Neural cell (in vitro differentiated cells): ENCODE measurements around the gene STEAP2.

Experiments
- EP300 ChIP-seq: fragments of 450-650 bp; conservative IDR thresholded peaks from 2 replicates; pipeline ENCODE4 v1.6.1; 2014; ENCODE audit warnings: antibody characterized with exemption, mild to moderate bottlenecking, moderate library complexity; ENCODE audit not compliant: poor library complexity, severe bottlenecking
- EZH2 ChIP-seq: fragments of 200-600, 300-800 bp; shearing (Covaris generic), sonication (generic); IDR thresholded peaks from 2 replicates; pipeline ENCODE4 v1.6.1; 2014; ENCODE audit warnings: antibody characterized with exemption, low read length, borderline replicate concordance, mild to moderate bottlenecking; ENCODE audit not compliant: insufficient read depth, poor library complexity, severe bottlenecking
- POLR2AphosphoS5 ChIP-seq: IDR thresholded peaks from 2 replicates; pipeline ENCODE4 v1.6.1; 2012
- RAD21 ChIP-seq: fragments of 450-650 bp; conservative IDR thresholded peaks from 2 replicates; pipeline ENCODE4 v1.6.1; 2014; ENCODE audit warnings: antibody characterized with exemption, mild to moderate bottlenecking, moderate library complexity
- REST ChIP-seq: IDR thresholded peaks from 2 replicates; pipeline ENCODE4 v1.6.1; 2012; ENCODE audit warnings: borderline replicate concordance
- TAF1 ChIP-seq: IDR thresholded peaks from 2 replicates; pipeline ENCODE4 v1.6.1; 2012; ENCODE audit warnings: low read depth
- TF ChIP-seq, protein P1 (sequence below): fragments of 450-650 bp; IDR thresholded peaks from 2 replicates; pipeline ENCODE4 v1.5.1; 2014; ENCODE audit warnings: antibody characterized with exemption, mild to moderate bottlenecking, moderate library complexity; ENCODE audit not compliant: poor library complexity, severe bottlenecking

GRCh38 chr7:90216771-90217170, 5.2 kb downstream of the STEAP2 start:
- TF ChIP-seq RAD21: no peak
- TF ChIP-seq, protein P1, sequence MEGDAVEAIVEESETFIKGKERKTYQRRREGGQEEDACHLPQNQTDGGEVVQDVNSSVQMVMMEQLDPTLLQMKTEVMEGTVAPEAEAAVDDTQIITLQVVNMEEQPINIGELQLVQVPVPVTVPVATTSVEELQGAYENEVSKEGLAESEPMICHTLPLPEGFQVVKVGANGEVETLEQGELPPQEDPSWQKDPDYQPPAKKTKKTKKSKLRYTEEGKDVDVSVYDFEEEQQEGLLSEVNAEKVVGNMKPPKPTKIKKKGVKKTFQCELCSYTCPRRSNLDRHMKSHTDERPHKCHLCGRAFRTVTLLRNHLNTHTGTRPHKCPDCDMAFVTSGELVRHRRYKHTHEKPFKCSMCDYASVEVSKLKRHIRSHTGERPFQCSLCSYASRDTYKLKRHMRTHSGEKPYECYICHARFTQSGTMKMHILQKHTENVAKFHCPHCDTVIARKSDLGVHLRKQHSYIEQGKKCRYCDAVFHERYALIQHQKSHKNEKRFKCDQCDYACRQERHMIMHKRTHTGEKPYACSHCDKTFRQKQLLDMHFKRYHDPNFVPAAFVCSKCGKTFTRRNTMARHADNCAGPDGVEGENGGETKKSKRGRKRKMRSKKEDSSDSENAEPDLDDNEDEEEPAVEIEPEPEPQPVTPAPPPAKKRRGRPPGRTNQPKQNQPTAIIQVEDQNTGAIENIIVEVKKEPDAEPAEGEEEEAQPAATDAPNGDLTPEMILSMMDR: no peak
- TF ChIP-seq REST: no peak
- TF ChIP-seq EP300: no peak
- TF ChIP-seq EZH2: no peak
- no peak for TF ChIP-seq TAF1
- no peak for TF ChIP-seq POLR2AphosphoS5
